Uterus (tissue), 4 donors: Measurements from ENCODE around the gene UBAP1L. TPM values are rescaled to one million over a fixed set of nuclear protein-coding genes. Genes with fewer than 3 reads are reported as not detected.
A peak's percentile ranks its signal among the peaks of the same experiment; 100 is the strongest.

Experiments
- DNase-seq, 2 donors: peaks; one replicate each; pipeline ENCODE4 v3.0.0-alpha.2; 2019 to 2020
- H3K27ac ChIP-seq, 2 donors: fragments of 200-600 bp; sonication (generic); 1 replicate in 1 of 2; 2 replicates in 1 of 2; pipeline ENCODE4 v1.5.1; 2016 to 2018
- H3K27me3 ChIP-seq, 2 donors: fragments of 200-600 bp; sonication (generic); one replicate each; pipeline ENCODE4 v1.5.1; 2018 to 2019; ENCODE audit warnings: control low read depth in 1 of 2
- H3K36me3 ChIP-seq, 2 donors: fragments of 200-600 bp; sonication (generic); one replicate each; pipeline ENCODE4 v1.5.1; 2019; ENCODE audit warnings: control low read depth in 1 of 2
- H3K4me1 ChIP-seq, 2 donors: fragments of 200-600 bp; sonication (generic); one replicate each; pipeline ENCODE4 v1.5.1; 2018 to 2019; ENCODE audit warnings: control low read depth in 1 of 2
- H3K4me3 ChIP-seq, 2 donors: fragments of 200-600 bp; sonication (generic); 1 replicate in 1 of 2; 2 replicates in 1 of 2; pipeline ENCODE4 v1.5.1; 2018 to 2019; ENCODE audit warnings: mild to moderate bottlenecking in 1 of 2
- H3K9me3 ChIP-seq, 2 donors: fragments of 200-600 bp; sonication (generic); one replicate each; pipeline ENCODE4 v1.5.1; 2019; ENCODE audit warnings: control low read depth in 1 of 2
- CTCF ChIP-seq, 4 experiments: fragments of 200-600 bp in 2 of 4; fragments of 450-650 bp in 2 of 4; sonication (generic) in 2 of 4; IDR thresholded peaks; one replicate each; pipeline ENCODE4 v1.5.1; 2016 to 2019; ENCODE audit warnings: antibody characterized with exemption in 4 of 4, mild to moderate bottlenecking in 2 of 4, moderate library complexity in 1 of 4
- POLR2A ChIP-seq, 2 donors: fragments of 450-650 bp; IDR thresholded peaks; one replicate each; pipeline ENCODE4 v1.6.1; 2016; ENCODE audit warnings: antibody characterized with exemption in 2 of 2, mild to moderate bottlenecking in 1 of 2, moderate library complexity in 1 of 2
- intact Hi-C: fragments of 100-400 bp; cut with DNase I; formaldehyde crosslinking; loops from one replicate; pipeline ENCODE4 v1.15.1; 2023; ENCODE audit warnings: low total_unique reads
- small RNA-seq: library from RNA; depleted of rRNA; stranded (forward); fragments of <200 nt; gene quantifications from one replicate; pipeline ENCODE3, GENCODE V24; 2016
- total RNA-seq, 4 donors: library from RNA; depleted of rRNA in 3 of 4; stranded (reverse); fragments of >200 nt in 3 of 4; gene quantifications; one replicate each; pipeline versions ENCODE4 v1.1.0 to v1.2.4, GENCODE V29; 2014 to 2023
- donor health status: DM: yes; HTN: yes; CAD: no.

The UBAP1L gene
- total RNA-seq, 4 donors from 2014 or later, result 0.77 to 16.0 (median 3.8) TPM

- DNase-seq, result no peak
- peak overlapping the region in 1 of 2 donors; percentile 26 for H3K27ac ChIP-seq
- no peaks in the 10 kb centered on the region for H3K27me3 ChIP-seq
- no peaks in the 10 kb centered on the region for H3K36me3 ChIP-seq
- H3K9me3 ChIP-seq, result no peaks in the 10 kb centered on the region
- TF ChIP-seq POLR2A (IDR thresholded peaks at IDR 0.05), result no peak
- no peak for TF ChIP-seq CTCF (IDR thresholded peaks at IDR 0.05)
- no peaks in the 10 kb centered on the region for H3K4me1 ChIP-seq
- intact Hi-C loops, result no loop called here
- H3K4me3 ChIP-seq, result no peak overlapping the region
Measured at GRCh38 chr15:65042776-65043327, 72.1 kb downstream of the UBAP1L start.

Small RNA genes lying within 50 kb of the gene (small RNA-seq; reads per million reads assigned to genes)
- gene AC013553.1, result not detected

Other genes starting within 250 kb of the UBAP1L start
- gene ANKDD1A, start 203.3 kb downstream of the UBAP1L start, total RNA-seq, result 10 to 100 TPM in 3 of 4 donors, under 1 TPM in 1; 0.59 to 36.2 (median 17.7) TPM
- gene SPG21, start 125.3 kb downstream of the UBAP1L start, total RNA-seq, result 100 to 1,000 TPM in 1 of 4 donors, 10 to 100 TPM in 3; 22.8 to 130 (median 80.7) TPM
- 10 to 100 TPM; 11.5 to 30.1 (median 21.0) TPM for gene MTFMT, start 85.6 kb downstream of the UBAP1L start, total RNA-seq
- gene SLC51B, start 69.8 kb downstream of the UBAP1L start, total RNA-seq, result not detected
- gene RASL12, start 47.2 kb downstream of the UBAP1L start, total RNA-seq, result 100 to 1,000 TPM in 1 of 4 donors, 10 to 100 TPM in 3; 65.3 to 116 (median 76.6) TPM
- gene KBTBD13, start 38.5 kb downstream of the UBAP1L start, total RNA-seq, result 1 to 10 TPM in 1 of 4 donors, under 1 TPM in 1, not detected in 2; 0.21 to 1.3 TPM
- 10 to 100 TPM; 14.7 to 34.5 (median 26.6) TPM for gene PDCD7, start 18.6 kb upstream of the UBAP1L start, total RNA-seq
- gene CLPX, start 70.1 kb upstream of the UBAP1L start, total RNA-seq, result 10 to 100 TPM; 21.0 to 85.2 (median 51.8) TPM
- gene CILP, start 96.3 kb upstream of the UBAP1L start, total RNA-seq, result 10 to 100 TPM; 10.5 to 22.5 (median 14.4) TPM
- gene PARP16, start 171.7 kb upstream of the UBAP1L start, total RNA-seq, result 10 to 100 TPM in 1 of 4 donors, 1 to 10 TPM in 3; 2.3 to 14.7 (median 6.5) TPM
- gene RNU5A-1, start 180.9 kb upstream of the UBAP1L start, total RNA-seq, result not detected
- gene RNU5B-1, start 189.5 kb upstream of the UBAP1L start, total RNA-seq, result 10 to 100 TPM in 1 of 4 donors, not detected in 3; 34.0 TPM